Ascending aorta (tissue), 2 donors: ENCODE data around the gene PARD3B. TPM values are rescaled to one million over a fixed set of nuclear protein-coding genes. Genes with fewer than 3 reads are reported as not detected.

Source experiments
- DNase-seq, 2 donors: peaks; one replicate each; pipeline ENCODE4 v3.0.0-alpha.2; 2019; ENCODE audit warnings: low spot score in 2 of 2
- H3K27ac ChIP-seq, 2 donors: fragments of 200-600 bp; sonication (generic); one replicate each; pipeline ENCODE4 v1.5.1; 2016 to 2017; ENCODE audit warnings: mild to moderate bottlenecking in 1 of 2
- H3K27me3 ChIP-seq: fragments of 200-600 bp; sonication (generic); one replicate; pipeline ENCODE4 v1.5.1; 2017
- H3K36me3 ChIP-seq, 2 donors: fragments of 200-600 bp; sonication (generic); one replicate each; pipeline ENCODE4 v1.5.1; 2016
- H3K4me1 ChIP-seq, 2 donors: fragments of 200-600 bp; sonication (generic); one replicate each; pipeline ENCODE4 v1.5.1; 2016 to 2017; ENCODE audit warnings: mild to moderate bottlenecking in 1 of 2
- H3K4me3 ChIP-seq, 2 donors: fragments of 200-600 bp; sonication (generic); one replicate each; pipeline ENCODE4 v1.5.1; 2016 to 2017; ENCODE audit warnings: mild to moderate bottlenecking in 1 of 2
- H3K9me3 ChIP-seq, 2 donors: fragments of 200-600 bp; sonication (generic); one replicate each; pipeline ENCODE4 v1.5.1; 2016
- intact Hi-C: fragments of 100-400 bp; cut with DNase I; formaldehyde crosslinking; loops from one replicate; pipeline ENCODE4 v1.15.1; 2023
- total RNA-seq: library from RNA; depleted of rRNA; stranded (reverse); fragments of >200 nt; gene quantifications from one replicate; pipeline ENCODE4 v1.1.0, GENCODE V29; 2016
- TF ChIP-seq, protein P1 (sequence below), 3 experiments: fragments of 200-600 bp in 2 of 3; fragments of 450-650 bp in 1 of 3; sonication (generic) in 2 of 3; IDR thresholded peaks; one replicate each; pipeline ENCODE4 v1.5.1; 2016 to 2019; ENCODE audit warnings: antibody characterized with exemption in 3 of 3, mild to moderate bottlenecking in 1 of 3, moderate library complexity in 1 of 3

The PARD3B gene
- total RNA-seq, 1 donor from 2014 or later = 9.5 TPM

- Histone ChIP-seq H3K4me1 (no peaks in the 10 kb centered on the region), H3K9me3 (no peaks in the 10 kb centered on the region), H3K27ac (no peak overlapping the region), H3K36me3 (no peaks in the 10 kb centered on the region), H3K4me3 (no peak overlapping the region), H3K27me3 (no peaks in the 10 kb centered on the region)
- intact Hi-C loops = no loop called here
- DNase-seq = no peak
- TF ChIP-seq, protein P1, sequence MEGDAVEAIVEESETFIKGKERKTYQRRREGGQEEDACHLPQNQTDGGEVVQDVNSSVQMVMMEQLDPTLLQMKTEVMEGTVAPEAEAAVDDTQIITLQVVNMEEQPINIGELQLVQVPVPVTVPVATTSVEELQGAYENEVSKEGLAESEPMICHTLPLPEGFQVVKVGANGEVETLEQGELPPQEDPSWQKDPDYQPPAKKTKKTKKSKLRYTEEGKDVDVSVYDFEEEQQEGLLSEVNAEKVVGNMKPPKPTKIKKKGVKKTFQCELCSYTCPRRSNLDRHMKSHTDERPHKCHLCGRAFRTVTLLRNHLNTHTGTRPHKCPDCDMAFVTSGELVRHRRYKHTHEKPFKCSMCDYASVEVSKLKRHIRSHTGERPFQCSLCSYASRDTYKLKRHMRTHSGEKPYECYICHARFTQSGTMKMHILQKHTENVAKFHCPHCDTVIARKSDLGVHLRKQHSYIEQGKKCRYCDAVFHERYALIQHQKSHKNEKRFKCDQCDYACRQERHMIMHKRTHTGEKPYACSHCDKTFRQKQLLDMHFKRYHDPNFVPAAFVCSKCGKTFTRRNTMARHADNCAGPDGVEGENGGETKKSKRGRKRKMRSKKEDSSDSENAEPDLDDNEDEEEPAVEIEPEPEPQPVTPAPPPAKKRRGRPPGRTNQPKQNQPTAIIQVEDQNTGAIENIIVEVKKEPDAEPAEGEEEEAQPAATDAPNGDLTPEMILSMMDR (IDR thresholded peaks at IDR 0.05) = no peak
Measured at GRCh38 chr2:204899983-204900382, 354.7 kb downstream of the PARD3B start.

- intact Hi-C loops = no loop called here
Measured at GRCh38 chr2:204900487-204900886, 355.2 kb downstream of the PARD3B start.

DNA sequence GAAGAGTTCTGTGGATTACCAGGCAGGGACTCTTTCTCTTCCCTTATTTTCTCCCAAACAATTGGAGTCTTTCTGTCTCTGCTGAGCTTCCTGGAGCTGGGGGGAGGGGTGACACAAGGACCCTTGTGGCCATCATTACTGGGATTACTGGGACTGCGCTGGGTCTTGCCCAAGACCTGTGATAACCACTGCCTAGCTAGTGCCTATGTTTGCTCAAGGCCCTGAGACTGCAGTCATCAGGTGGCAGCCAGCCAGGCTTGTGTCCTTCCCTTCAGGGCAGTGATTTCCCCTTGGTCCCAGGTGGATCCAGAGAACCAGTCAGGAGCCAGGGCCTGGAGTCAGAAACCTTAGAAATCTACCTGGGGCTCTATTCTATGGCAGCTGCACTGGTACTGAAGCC lies 355.6 kb downstream of the PARD3B start:
- H3K36me3 ChIP-seq = no peaks in the 10 kb centered on the region

More at GRCh38 chr2:204900487-204900886, 355.2 kb downstream of the PARD3B start:
- Histone ChIP-seq H3K4me3 (no peak overlapping the region), H3K4me1 (no peaks in the 10 kb centered on the region), H3K27ac (no peak overlapping the region), H3K36me3 (no peaks in the 10 kb centered on the region), H3K27me3 (no peaks in the 10 kb centered on the region), H3K9me3 (no peaks in the 10 kb centered on the region)
- TF ChIP-seq, protein P1 (IDR thresholded peaks at IDR 0.05) = no peak
- no peak for DNase-seq

DNA sequence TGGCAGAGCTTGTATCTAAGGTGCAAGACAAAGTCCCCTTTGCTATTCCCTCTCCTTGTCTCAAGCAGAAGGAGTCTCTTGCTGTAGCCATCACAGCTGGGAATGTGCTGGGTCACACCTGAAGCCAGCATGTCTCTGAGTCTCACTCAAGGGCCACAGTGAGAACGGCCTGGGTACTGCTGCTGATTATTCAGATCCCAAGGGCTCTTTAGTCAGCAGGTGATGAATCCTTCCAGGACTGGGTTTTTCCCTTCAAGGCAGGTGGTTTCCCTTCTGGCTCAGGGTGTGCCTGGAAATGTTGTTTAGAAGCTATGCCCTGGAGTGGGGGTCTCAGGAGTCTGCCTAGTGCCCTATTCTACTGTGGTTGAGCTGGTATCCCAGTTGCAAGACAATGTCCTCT lies 356.3 kb downstream of the PARD3B start:
- Histone ChIP-seq H3K9me3 (no peaks in the 10 kb centered on the region), H3K4me1 (no peaks in the 10 kb centered on the region), H3K27ac (no peak overlapping the region), H3K27me3 (no peaks in the 10 kb centered on the region), H3K4me3 (no peak overlapping the region), H3K36me3 (no peaks in the 10 kb centered on the region)
- intact Hi-C loops = no loop called here
- no peak for DNase-seq
- TF ChIP-seq, protein P1 (IDR thresholded peaks at IDR 0.05) = no peak

More for the DNA sequence above, 355.6 kb downstream of the PARD3B start:
- no peaks in the 10 kb centered on the region for H3K9me3 ChIP-seq
- TF ChIP-seq, protein P1 (IDR thresholded peaks at IDR 0.05) = no peak
- intact Hi-C loops = no loop called here
- no peak for DNase-seq
- H3K4me3 ChIP-seq = no peak overlapping the region
- no peak overlapping the region for H3K27ac ChIP-seq
- H3K4me1 ChIP-seq = no peaks in the 10 kb centered on the region
- no peaks in the 10 kb centered on the region for H3K27me3 ChIP-seq

DNA sequence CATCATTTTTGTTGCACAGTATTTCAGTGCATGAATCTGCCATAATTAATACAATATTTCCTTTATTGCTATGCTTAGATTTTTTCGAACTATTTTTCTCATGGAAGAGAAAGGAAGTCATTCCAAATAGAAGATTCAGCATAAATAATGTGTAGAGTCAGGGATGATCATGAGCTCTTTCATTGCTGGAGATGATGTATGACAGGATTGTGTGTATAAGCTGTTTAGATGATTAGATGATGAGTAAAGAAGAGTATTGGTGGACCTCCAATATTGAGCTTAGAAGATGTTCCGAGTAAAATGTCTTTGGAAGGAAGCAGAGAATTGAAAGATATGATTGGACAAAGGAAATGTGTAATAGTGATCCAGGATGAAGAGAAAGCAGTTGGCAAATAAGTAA lies 364.5 kb downstream of the PARD3B start:
- no peaks in the 10 kb centered on the region for H3K4me1 ChIP-seq
- no peak overlapping the region for H3K27ac ChIP-seq
- intact Hi-C loops = no loop called here
- H3K27me3 ChIP-seq = no peaks in the 10 kb centered on the region
- no peaks in the 10 kb centered on the region for H3K36me3 ChIP-seq
- H3K9me3 ChIP-seq = no peaks in the 10 kb centered on the region
- H3K4me3 ChIP-seq = no peak overlapping the region
- no peak for DNase-seq
- TF ChIP-seq, protein P1 (IDR thresholded peaks at IDR 0.05) = no peak

GRCh38 chr2:204913312-204913711 lies 368.0 kb downstream of the PARD3B start:
- DNase-seq = no peak
- intact Hi-C loops = no loop called here
- no peaks in the 10 kb centered on the region for H3K36me3 ChIP-seq
- H3K27me3 ChIP-seq = no peaks in the 10 kb centered on the region
- H3K9me3 ChIP-seq = no peaks in the 10 kb centered on the region
- no peaks in the 10 kb centered on the region for H3K4me1 ChIP-seq
- H3K27ac ChIP-seq = no peak overlapping the region
- H3K4me3 ChIP-seq = no peak overlapping the region
- TF ChIP-seq, protein P1 (IDR thresholded peaks at IDR 0.05) = no peak
